ENCODE results near the gene GAS1.

DNA sequence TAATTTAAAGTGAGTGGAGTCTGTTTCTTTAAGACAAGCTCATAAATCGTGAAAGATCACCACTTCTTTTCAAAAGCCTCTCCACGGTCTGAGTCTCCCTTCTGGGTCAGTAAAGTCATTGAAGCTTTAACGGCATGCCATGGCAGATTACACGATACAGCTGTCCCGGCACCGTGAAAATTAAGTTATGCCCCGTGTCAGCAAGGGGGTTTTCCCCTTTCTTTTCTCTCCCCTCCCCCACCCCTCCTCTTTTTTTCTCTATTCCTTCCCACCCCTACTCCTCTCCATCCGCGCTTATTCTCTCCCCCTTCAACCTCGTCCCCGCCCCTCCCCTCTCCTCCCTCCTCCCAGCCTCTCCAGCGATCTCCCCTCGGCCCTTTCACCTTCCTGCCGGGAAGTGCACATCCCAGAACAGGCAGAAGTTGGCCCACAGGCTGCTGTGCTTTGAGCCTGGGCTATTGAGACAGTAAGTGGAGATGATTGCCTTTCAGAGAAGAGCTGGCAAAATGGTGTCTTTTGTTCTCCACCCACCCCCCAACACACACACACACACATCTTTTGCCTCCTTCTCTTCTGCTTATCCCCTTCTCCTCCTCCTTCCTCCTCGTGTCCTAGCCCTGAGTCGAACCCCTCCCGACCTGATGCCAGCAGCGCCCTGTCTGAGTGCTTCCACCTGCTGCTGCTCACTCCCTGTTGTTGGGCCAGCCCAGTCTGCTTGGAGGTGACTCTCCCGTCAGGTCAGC lies 44.1 kb downstream of the GAS1 start:
- TF ChIP-seq CTCF (IDR thresholded peaks at IDR 0.05 in 4 of 5, conservative IDR thresholded peaks at IDR 0.05 in 1 of 5), result no peak
- TF ChIP-seq POLR2A (IDR thresholded peaks at IDR 0.05), result no peak

Measured in gastrocnemius medialis (tissue), 4 donors.